Smooth muscle cell of the brain vasculature (primary cell): ENCODE measurements around the gene GID8.

Experiments
- DNase-seq: peaks from one replicate; pipeline ENCODE4 v3.0.0-alpha.2; 2012; ENCODE audit warnings: low read depth, low spot score

Gene GID8

DNA sequence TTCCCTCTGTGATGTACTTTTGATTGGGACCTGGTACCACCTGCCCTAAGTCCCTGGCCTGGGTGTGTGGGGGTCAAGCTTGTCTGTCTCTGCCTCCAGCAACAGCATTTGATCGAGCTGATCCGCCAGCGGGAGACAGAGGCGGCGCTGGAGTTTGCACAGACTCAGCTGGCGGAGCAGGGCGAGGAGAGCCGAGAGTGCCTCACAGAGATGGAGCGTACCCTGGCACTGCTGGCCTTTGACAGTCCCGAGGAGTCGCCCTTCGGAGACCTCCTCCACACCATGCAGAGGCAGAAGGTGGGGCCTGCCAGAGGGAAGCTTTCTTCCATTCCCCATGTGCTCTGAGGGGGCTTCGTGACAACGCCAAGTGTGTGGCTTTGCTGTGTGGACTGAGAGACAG lies 5.4 kb downstream of the GID8 start:
- no peak for DNase-seq

DNA sequence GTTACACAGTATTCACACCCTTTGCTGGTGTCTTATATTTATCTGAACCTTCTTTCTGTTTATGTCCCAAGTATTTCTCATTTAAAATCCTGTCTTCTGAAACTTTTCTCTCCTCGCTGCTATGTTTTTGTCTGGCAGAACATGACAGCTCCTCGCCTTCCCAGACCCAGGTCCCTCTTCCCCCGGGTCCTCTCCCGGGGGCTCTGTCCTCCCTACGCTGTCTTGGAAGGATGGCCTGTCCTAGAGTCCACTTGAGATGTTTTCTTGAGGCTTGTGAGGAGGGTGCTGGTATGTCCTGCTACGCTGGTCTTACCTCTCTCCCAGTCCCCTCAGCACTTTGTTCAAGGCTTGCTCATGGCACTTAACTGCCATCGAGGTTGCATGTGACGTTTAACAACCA lies 6.2 kb downstream of the GID8 start:
- no peak for DNase-seq

DNA sequence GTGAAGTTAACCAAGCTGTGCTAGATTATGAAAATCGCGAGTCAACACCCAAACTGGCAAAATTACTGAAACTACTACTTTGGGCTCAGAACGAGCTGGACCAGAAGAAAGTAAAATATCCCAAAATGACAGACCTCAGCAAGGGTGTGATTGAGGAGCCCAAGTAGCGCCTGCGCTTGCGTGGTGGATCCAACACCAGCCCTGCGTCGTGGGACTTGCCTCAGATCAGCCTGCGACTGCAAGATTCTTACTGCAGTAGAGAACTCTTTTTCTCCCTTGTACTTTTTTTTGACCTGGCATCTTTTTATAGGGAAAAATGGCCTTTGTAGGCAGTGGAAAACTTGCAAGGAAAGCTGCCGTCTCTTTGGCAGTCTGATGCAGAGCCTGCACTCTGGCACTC lies 6.8 kb downstream of the GID8 start:
- no peak for DNase-seq

DNA sequence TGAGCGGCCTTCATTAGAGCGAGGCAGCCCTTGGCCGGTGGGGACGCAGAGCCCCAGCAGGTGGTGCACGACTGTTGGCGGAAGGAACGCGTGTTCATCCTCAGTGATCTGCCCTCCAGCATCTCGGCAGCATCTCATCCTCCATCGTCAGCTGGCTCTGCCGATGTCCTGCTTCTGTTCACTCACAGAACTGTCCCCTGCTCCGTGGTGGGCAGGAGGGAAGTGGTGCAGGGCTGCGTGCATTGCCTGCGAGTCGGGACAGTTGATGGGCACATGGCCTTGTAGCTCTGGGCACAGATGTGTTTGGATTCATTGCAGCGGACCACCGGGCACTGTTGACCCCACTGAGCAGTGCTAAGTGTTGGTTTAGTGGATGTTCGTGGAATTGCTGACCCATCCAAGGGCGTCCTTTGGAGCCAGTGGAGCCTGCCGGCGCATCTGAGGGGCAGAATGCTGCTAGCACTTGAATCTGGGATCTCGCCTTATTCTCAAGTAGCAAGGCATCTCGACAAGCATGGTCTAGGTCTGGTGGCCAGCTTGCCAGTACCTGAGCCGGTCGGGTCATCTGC lies 7.9 kb downstream of the GID8 start:
- DNase-seq: no peak

DNA sequence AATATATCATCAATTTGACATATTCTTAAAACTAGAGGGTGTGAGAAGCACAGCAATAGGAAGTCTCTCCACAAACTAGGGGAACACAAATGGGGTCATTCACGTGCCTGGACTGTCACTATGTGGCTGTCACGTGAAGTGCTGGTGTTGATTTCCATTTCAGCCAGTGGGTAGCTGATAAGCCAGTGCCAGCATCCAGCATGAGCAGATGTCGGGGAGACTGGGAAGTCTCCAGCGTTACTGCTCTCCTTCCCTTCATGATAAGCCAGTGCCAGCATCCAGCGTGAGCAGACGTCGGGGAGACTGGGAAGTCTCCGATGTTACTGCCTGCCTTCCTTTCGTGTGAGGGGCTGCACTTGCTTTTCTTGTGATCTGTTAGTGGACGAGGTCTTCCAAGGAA lies 9.0 kb downstream of the GID8 start:
- no peak for DNase-seq

DNA sequence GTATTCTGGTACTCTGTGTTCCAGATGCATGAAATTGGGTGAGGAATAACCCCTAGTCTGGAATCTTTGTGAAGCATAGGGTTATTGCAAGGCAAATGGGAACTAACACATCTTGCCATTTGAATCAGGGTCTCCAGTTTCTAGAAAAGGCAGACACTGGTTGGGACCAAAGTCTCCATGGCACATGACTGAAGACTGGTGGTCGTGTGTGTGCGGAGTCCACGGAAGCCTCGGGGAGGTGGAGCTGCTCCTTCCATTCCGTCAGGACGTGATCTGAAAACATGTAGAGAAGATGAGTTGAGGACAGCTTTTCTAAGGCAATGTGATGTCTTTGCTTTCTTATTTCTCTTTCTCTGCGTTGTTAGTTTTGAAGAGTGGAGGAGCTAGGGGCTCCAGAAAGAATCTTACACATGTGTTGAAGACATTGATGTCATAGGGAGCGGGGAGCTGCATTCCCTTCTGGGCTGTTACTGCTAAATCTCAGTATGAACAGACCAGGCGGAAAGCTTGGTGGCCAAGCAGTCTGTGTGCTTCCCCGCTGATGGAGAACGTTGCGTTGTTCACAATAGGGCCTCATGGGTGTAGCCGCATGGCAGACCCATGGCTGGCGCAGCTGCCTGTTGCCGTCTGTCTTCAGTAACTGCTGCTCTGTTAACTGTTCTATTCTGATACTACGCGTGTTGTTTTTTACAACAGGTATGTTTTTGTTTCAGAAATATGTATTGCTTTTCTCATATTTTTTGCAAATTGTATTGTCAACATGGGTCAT lies 9.8 kb downstream of the GID8 start:
- DNase-seq: no peak

DNA sequence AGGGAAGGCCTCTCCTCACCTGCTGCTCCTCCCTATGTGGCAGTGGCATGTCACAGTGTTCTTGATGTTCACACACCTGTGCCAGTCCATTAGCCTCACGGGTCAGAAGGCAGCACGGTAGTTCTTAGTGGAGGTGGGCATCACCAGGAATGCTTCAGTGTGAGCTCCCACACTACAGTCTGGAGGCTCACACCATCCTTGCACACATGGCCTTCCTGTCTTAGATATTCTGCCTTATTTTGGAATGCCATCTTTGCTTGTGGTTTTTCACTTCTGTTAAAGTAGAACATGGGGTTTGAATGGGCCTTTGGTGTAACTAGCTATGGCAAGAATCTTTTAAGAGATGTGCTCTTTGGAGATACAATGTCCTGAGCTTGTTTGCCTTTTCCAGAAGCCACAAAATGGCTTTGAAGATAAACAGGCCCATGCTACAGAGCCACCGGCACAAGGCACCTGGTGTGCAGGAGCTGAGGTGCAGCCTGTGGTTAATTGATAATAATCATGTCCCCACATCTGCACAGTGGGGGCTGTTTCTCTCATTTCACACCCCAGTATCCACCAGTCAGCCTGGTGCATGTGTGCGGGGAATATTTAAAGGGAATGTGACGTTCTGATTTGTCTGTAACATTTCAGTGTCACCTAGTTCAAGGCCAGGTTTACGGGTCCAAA lies 11.3 kb downstream of the GID8 start:
- DNase-seq: no peak

DNA sequence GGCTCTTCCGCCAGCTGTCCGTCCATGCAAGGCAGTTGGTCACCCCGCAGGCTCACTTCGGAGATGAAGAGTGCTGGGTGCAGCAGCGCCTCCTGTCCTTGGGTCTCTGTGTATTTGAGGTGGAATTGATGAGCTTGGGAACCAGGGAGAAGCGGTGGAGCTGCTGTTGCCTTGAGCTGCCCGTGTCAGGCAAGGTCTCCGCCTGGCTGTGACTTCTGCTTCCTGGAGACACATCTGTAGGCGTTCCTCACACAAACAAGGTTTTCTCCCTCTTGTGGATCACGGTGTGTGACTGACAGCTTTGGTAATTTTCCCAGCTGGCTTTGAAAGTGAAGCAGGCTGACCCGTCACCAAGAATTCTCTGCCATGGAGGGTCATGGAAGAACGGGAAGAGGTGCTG lies 12.0 kb downstream of the GID8 start:
- DNase-seq: no peak

DNA sequence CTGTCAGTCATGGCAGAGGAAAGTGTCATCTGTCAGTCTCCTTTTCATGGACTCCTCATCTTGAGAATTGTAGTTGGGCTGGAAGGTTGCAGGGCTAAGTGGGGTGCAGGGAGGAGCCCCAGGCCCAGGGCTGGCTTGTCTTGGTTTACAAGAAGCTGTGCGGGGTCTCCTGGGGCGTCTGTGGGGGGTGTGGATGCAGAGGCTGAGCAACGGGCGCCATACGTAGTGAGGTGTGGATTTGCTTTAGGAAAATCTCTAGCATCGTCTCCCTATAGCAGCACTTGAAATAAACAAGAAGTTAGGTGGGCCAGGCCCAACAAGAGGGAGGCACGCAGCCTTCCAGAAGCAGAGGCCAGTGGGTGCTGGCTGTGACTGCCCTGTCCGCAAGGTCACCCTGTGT lies 12.8 kb downstream of the GID8 start:
- no peak for DNase-seq

DNA sequence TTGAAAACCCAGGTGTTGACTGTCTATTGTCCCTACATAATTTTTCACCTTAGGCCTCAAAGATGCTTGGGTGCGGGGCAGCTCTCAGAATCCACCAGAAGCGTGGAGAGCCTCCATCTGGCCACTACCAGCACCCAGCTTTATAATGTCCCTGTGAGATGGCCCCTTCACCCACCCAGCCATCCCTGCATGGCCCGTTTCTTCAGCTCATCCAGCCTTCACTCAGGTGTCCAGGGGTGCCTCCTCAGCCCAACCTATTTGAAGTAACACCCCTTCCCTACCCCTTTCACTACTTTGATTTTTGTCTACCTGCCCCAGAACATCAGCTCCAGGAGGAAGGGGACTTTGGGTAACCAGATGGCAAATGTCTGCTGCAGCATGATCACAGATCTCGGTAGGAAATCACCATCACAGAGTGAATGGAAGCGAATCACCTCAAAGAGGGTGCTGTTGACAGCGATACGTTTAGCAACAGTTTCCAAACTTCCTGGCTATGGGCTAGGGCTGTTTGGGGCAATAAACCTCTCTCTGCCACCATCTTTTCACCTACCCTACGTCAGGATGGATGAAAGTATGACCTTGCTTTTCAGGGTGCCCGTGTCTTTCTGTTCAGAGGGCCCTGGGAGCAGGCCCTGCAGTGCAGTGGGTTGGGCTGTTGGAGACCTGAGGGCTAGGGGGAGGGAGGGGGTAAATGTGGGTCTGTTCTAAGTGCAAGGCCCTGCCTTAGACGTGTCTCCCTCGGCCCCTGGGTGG lies 13.4 kb downstream of the GID8 start:
- DNase-seq: no peak

DNA sequence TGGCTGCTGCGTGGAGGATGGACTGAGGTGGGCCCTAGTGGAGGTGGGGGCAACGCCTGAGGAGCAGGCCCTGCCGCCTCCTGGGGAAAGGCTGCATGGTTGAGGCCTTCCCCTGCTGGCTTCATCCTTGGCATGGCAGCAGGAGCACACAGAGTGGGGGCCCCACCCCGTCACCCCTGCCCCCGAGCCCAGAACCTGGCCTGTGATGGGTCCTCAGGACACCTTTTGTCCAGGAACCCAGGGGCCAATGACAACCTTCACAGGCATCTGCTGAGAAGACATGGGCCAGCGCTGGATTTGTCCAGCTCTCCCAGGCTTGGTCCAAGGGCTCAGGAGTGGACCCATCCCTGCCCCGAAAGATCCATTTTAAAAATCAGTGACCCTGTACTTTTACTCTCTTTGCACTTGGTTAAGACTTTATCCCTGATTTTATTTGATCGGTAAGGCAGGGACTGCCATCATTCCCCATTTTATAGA lies 14.0 kb downstream of the GID8 start:
- no peak for DNase-seq

DNA sequence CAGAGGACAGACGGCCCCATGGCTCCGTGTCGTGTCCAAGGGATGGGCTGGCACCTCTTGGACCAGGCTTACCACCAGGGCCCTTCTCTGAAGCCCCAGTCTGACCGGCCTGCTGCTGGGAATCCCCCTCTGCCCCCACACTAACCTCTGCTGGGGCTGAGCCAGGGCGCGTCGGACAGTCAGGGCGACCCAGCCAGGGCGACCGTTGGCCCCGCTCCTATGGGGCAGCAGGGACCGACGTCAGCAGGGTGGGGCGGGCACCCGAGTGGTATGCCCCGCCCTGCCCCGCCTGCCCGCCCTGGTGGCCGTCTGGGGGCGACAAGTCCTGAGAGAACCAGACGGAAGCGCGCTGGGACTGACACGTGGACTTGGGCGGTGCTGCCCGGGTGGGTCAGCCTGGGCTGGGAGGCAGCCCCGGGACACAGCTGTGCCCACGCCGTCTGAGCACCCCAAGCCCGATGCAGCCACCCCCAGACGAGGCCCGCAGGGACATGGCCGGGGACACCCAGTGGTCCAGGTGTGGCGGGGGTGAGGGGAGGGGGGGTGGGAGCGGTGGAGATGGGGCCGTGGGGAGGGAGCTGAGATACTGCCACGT lies 14.5 kb downstream of the GID8 start, which contains the start of gene SLC17A9:
Gene SLC17A9, plus strand, starts transcription at position 337 of the 595 bp plus-strand sequence. Its CDS starts 122 bp downstream, at position 459.
- DNase-seq: no peak

DNA sequence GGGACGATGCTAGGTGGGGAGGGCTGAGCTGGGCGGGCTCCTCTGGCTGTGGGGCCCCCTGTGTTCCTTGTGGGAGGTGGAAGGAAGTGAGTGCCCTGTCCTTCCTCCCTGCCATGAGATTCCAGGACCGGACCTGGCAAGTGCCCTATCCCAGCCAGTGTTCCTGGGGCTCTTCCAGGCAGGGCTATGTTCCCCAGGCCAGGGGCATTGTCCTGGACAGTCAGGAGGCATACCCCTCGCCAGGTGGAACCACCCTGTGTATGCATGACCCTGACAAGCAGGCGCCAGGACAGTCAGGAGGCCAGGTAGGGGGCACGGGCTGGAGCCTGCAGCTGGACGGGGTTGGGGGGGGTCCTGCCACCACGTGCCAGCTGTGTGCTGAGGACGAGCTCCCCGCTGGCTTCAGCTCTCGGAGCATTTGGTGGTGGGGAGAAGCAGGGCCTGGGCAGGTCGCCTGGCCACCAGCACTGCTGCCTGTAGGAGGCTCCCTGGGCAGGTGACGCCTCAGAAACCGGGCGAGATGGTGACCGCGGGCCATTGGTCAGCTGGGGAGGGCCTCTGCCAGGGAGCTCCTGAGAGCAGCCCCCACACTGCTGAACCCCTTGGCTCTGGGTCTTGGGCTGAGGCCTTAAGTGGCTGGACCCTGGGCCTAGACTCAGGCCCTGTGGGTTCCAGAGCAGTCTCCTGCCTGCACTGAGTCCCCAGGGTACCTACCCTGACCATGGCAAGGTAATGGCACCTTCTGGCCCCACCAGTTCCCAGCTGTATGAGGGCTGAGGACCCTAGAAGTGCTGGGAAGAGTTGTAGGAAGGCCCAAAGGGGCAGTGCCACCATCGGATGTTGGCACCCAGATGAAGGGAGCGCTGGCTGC lies 15.3 kb downstream of the GID8 start:
- DNase-seq: no peak

DNA sequence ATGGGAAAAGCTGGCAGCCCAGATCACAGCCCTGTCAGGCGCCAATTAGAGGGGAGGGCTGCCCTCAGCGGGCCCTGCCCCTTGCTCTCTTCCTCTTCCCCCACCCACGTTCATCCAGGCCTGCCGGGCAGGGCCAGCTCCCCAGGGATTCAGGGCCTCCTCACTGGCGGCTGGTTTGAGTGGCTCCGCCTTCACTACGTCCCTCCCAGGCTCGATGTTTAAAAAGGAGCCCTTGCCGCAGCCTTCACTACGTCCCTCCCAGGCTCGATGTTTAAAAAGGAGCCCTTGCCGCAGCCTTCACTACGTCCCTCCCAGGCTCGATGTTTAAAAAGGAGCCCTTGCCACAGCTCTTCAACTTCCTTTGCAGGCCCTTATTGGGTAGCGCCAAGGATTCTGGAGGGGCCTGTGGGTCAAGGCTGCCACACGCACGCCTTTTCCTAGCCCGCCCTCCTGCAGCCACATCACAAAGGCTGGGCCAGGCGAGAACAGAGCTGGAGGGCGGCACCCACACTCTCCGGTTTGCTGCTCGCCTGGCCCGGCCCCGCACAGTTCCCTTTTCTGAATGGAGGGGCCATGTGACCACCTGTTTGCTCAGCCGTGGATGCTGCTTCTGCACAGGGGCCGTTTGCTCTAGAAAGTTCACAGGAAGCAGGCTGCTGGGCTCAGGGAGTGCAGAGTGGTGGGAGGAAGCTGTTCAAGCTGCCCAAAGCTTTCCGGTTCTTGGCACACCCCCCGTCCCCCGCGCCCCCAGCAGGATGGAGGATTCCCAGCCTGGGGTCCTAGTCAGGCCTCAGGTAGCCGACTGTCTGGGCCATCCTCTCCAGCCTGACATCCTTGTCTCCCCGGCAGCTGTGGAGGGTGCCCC lies 16.1 kb downstream of the GID8 start:
- DNase-seq: no peak

DNA sequence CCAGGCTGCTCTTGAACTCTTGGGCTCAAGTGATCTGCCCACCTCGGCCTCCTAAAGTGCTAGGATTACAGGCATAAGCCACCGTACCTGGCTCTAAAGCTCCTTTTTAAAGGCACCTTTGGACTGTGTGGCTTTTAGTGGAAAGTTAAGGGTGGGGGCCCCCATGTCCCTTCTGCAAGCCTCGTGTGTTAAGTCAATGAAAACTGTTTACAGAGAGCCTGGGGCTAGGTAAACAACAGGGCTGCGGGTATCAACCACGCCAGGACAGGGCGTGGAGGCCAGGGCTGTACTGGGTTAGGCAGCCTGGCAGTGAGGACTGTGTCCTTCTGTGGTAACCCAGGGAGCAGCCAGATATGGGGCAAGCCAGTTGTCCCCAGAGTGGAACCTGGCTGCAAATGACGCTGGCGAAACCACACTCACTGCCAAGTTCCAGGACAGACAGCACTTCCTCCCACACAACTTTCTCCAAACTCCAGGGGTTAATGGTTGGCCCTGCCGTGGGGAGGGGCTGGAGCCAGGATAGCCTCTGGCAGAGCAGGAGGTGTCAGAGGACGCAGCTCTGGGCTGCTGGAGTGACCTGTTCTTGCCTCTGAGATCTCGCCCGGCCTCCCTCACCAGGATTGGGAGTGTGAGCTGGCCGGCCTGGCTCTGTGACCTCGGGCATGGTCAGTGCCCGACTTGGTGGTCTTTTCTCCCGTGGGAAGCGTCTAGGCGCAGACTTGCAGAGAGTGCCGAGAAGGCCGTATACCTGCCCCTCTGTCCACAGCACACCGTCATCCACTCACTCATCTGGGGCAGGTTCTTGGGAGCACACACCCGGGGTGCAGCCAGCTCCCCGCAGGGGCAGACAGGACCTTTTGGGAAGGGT lies 17.8 kb downstream of the GID8 start:
- DNase-seq: no peak

DNA sequence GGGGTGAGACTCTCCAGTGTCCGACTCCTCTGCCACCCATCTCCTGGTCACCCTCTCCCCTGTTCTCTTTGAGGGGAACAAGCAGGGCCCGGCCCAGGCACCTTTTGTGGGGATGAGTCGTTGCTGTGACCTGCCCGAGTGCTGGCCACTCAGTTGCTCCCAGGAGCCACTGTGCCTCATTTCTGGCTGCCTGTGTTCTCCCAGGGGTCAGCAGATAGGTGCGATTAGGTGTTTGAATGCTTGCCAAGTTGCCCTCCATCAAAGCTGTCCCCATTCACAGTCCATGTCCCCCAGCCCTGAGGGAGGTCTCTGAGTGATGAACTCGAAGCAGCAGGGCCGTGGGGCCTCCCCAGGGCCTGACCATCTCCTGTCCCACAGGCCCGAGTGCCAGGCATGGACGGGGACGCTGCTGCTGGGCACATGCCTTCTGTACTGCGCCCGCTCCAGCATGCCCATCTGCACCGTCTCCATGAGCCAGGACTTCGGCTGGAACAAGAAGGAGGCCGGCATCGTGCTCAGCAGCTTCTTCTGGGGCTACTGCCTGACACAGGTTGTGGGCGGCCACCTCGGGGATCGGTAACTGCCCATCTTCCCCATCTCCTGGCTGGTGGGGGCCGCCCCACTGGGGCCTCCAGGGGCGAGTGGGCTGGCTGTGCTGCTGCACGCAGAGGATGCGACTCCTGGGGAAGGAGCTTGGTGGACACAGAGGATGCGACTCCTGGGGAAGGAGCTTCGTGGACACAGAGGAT lies 18.6 kb downstream of the GID8 start:
- DNase-seq: no peak

DNA sequence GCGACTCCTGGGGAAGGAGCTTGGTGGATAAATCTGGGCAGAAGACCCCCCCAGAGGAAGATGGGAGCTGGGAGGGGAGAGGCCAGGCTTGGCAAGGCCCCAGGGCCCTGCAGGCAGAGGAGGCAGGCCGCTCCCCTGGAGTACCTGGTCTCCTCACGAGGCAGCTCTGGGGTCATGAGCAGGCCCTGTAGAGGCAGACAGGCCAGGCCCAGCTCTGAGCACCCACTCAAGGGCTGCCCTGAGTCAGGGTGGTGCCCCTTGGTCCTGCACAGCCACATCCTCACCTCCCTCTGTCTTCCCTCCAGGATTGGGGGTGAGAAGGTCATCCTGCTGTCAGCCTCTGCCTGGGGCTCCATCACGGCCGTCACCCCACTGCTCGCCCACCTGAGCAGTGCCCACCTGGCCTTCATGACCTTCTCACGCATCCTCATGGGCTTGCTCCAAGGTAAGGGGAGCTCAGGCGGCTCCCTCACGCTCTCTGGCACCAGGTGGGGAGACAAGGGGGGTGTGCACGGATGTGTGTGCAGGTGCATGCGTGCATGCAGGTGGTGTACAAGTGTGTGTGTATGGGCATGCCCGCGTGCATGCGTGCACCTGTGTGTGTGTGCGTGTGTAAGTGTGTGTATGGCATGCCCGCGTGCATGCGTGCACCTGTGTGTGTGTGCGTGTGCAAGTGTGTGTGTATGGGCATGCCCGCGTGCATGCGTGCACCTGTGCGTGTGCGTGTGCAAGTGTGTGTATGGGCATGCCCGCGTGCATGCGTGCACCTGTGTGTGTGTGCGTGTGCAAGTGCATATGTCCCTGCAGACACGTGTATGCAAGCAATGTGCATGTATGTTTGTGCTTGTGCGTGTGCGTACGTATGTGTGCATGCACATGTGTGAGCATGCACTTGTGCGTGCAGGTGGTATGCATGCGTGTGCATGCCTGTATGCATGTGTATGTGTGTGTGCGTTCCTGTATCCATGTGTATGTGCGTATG lies 19.5 kb downstream of the GID8 start:
- DNase-seq: no peak
